MM.1S (cell line): ENCODE data around the gene ZAP70.

Source experiments
- DNase-seq: peaks from one replicate; pipeline ENCODE4 v3.0.0-alpha.2; 2015
- H2AFZ ChIP-seq: fragments of 300-600 bp; sonication (generic); 2 replicates; pipeline ENCODE4 v1.6.0; 2016; ENCODE audit warnings: antibody characterized with exemption, low read length
- H3F3A ChIP-seq: fragments of 300-600 bp; sonication (generic); 2 replicates; pipeline ENCODE4 v1.6.1; 2016; ENCODE audit warnings: mild to moderate bottlenecking, antibody characterized with exemption, low read length, moderate library complexity, mixed read lengths; ENCODE audit not compliant: insufficient read depth
- H3K27ac ChIP-seq: fragments of 300-600 bp; sonication (generic); 2 replicates; pipeline ENCODE4 v1.5.1; 2016; ENCODE audit warnings: mild to moderate bottlenecking, low read length
- H3K27me3 ChIP-seq: fragments of 300-600 bp; sonication (generic); replicated peaks from 2 replicates; pipeline ENCODE4 v1.6.0; 2016; ENCODE audit warnings: low read length; ENCODE audit not compliant: insufficient read depth
- H3K36me3 ChIP-seq: fragments of 300-600 bp; sonication (generic); replicated peaks from 2 replicates; pipeline ENCODE4 v1.6.1; 2016; ENCODE audit warnings: mild to moderate bottlenecking, low read length, mixed read lengths; ENCODE audit not compliant: insufficient read depth
- H3K4me1 ChIP-seq: fragments of 300-600 bp; sonication (generic); 2 replicates; pipeline ENCODE4 v1.6.1; 2016; ENCODE audit warnings: low read length, mixed read lengths
- H3K4me2 ChIP-seq: fragments of 300-600 bp; sonication (generic); 2 replicates; pipeline ENCODE4 v1.6.0; 2016; ENCODE audit warnings: low read depth, low read length
- H3K4me3 ChIP-seq: fragments of 300-600 bp; sonication (generic); 2 replicates; pipeline ENCODE4 v1.5.1; 2016; ENCODE audit warnings: low read length, mixed read lengths
- H3K79me2 ChIP-seq: fragments of 300-600 bp; sonication (generic); 2 replicates; pipeline ENCODE4 v1.6.1; 2016; ENCODE audit warnings: mixed run types, low read length, mixed read lengths
- H3K9ac ChIP-seq: fragments of 300-600 bp; sonication (generic); 2 replicates; pipeline ENCODE4 v1.6.1; 2016; ENCODE audit warnings: low read length, mixed read lengths
- H3K9me2 ChIP-seq: fragments of 300-600 bp; sonication (generic); replicated peaks from 2 replicates; pipeline ENCODE4 v1.6.1; 2016; ENCODE audit warnings: mild to moderate bottlenecking, low read length, mixed read lengths; ENCODE audit not compliant: insufficient read depth
- H3K9me3 ChIP-seq: fragments of 300-600 bp; sonication (generic); replicated peaks from 2 replicates; pipeline ENCODE4 v1.6.1; 2016; ENCODE audit warnings: mild to moderate bottlenecking, low read length, mixed read lengths; ENCODE audit not compliant: insufficient read depth
- H4K20me1 ChIP-seq: fragments of 300-600 bp; sonication (generic); 2 replicates; pipeline ENCODE4 v1.6.1; 2016; ENCODE audit warnings: mild to moderate bottlenecking, low read length, moderate library complexity, mixed read lengths; ENCODE audit not compliant: insufficient read depth
- EZH2 ChIP-seq: fragments of 300-600 bp; sonication (generic); optimal IDR thresholded peaks from 2 replicates; pipeline ENCODE3; 2017; ENCODE audit warnings: low read depth, mild to moderate bottlenecking, antibody characterized with exemption, low read length, mixed read lengths
- EZH2phosphoT487 ChIP-seq: fragments of 300-600 bp; sonication (generic); IDR thresholded peaks from 2 replicates; pipeline ENCODE4 v1.6.1; 2018; ENCODE audit warnings: antibody characterized with exemption, low read length
- TF ChIP-seq, protein P1 (sequence below): fragments of 300-600 bp; sonication (generic); IDR thresholded peaks from 2 replicates; pipeline ENCODE4 v1.5.1; 2016; ENCODE audit warnings: antibody characterized with exemption, low read length, mixed read lengths

Gene ZAP70

DNA sequence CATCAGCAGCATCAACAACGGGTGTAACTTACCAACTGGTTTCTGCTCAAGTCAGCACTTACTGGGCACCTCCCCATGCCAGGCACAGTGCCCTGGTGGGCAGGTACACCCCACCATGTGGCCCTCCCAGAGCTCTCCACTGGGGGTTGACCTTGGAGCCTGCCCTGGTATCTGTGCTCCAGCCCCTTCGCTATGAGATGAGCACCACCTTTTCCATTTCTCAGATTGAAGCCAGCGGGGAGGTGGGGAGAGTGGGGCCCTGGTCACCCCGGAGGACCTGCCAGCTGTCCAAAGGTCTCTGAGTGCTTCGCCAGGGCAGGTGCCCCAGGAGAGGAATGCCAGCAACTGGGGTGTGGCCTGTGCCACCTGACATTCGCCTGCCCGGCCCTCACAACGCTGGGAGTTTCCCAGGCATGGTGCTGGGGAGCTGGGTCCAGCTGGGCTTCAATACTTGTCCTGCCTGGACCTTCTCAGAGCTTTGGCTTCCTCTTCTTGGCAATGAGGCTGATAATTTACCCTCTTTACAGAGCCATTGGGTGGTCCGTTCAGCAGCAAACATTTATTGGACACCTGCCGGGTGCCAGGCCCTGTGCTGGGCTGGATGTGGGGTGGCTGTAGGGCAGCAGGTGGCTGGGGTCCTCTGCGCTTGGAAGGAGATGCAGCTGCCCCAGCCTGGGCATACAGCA lies 5.9 kb upstream of the ZAP70 start:
- H3K4me2 ChIP-seq = no peak overlapping the region
- H3K27me3 ChIP-seq = no peaks in the 10 kb centered on the region; the same call in 1 of the 2 replicates
- TF ChIP-seq, protein P1, sequence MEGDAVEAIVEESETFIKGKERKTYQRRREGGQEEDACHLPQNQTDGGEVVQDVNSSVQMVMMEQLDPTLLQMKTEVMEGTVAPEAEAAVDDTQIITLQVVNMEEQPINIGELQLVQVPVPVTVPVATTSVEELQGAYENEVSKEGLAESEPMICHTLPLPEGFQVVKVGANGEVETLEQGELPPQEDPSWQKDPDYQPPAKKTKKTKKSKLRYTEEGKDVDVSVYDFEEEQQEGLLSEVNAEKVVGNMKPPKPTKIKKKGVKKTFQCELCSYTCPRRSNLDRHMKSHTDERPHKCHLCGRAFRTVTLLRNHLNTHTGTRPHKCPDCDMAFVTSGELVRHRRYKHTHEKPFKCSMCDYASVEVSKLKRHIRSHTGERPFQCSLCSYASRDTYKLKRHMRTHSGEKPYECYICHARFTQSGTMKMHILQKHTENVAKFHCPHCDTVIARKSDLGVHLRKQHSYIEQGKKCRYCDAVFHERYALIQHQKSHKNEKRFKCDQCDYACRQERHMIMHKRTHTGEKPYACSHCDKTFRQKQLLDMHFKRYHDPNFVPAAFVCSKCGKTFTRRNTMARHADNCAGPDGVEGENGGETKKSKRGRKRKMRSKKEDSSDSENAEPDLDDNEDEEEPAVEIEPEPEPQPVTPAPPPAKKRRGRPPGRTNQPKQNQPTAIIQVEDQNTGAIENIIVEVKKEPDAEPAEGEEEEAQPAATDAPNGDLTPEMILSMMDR = no peak
- TF ChIP-seq EZH2 (no peak), EZH2phosphoT487 (no peak)
- H3K4me1 ChIP-seq = no peaks in the 10 kb centered on the region
- no peak overlapping the region for H3K9ac ChIP-seq
- H3K79me2 ChIP-seq = no peaks in the 10 kb centered on the region
- H3K36me3 ChIP-seq = no peaks in the 10 kb centered on the region
- no peaks in the 10 kb centered on the region for H3K9me2 ChIP-seq
- H2AFZ ChIP-seq = no peak overlapping the region
- H3K9me3 ChIP-seq = no peaks in the 10 kb centered on the region
- H3K27ac ChIP-seq = no peak overlapping the region
- no peaks in the 10 kb centered on the region for H4K20me1 ChIP-seq
- H3K4me3 ChIP-seq = no peak overlapping the region
- no peak for DNase-seq
- no peaks in the 10 kb centered on the region for H3F3A ChIP-seq

DNA sequence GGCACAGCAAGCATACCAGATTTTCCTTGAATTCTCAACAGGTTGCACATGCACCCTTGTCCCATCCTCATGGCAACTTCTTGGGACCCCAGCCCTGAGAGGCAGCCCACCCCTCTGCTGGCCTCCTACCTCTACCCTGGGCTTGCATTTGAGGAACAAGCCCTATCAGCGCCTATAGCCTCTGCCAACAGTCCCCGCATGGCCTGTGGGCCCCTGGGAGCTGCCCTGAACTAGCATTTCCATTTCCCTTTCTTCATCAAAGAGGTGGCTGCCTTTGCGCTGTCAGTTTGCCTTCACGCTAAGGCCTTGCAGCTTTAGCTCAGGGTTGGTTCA lies 5.4 kb upstream of the ZAP70 start:
- Histone ChIP-seq H3K27me3 (no peaks in the 10 kb centered on the region; the same call in 1 of the 2 replicates), H3K9me3 (no peaks in the 10 kb centered on the region), H3K79me2 (no peaks in the 10 kb centered on the region), H3K9me2 (no peaks in the 10 kb centered on the region), H2AFZ (no peak overlapping the region), H3F3A (no peaks in the 10 kb centered on the region), H3K9ac (no peak overlapping the region), H3K4me3 (no peak overlapping the region), H3K4me2 (no peak overlapping the region), H4K20me1 (no peaks in the 10 kb centered on the region), H3K36me3 (no peaks in the 10 kb centered on the region), H3K27ac (no peak overlapping the region), H3K4me1 (no peaks in the 10 kb centered on the region)
- DNase-seq = no peak
- TF ChIP-seq, protein P1 = no peak
- no peak for TF ChIP-seq EZH2
- no peak for TF ChIP-seq EZH2phosphoT487

DNA sequence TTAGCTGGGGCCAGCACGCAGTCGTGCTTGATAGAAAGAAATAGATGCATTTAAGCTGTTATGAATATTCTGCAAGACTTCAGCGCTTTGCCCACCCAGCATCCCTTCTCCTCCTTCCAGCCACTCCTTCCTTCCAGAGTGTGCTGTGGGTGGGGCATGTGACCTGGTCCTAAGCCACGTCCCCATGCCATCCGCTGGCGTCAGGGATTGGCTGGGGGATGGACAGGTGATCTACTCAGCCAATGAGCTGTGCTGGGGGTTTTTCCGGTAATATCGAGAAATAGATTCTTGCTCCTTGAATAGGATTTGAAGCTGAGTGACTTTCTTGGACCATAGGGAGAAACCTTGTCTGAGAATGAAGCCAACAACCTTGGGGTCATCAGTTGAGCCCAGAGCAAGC lies 4.8 kb upstream of the ZAP70 start:
- Histone ChIP-seq H3K36me3 (no peaks in the 10 kb centered on the region), H3K27me3 (no peaks in the 10 kb centered on the region; the same call in 1 of the 2 replicates), H3K9ac (no peak overlapping the region), H3K9me3 (no peaks in the 10 kb centered on the region), H3K4me2 (no peak overlapping the region), H3K27ac (no peak overlapping the region), H3K4me3 (no peak overlapping the region), H3F3A (no peaks in the 10 kb centered on the region), H4K20me1 (no peaks in the 10 kb centered on the region), H3K9me2 (no peaks in the 10 kb centered on the region), H2AFZ (no peak overlapping the region), H3K79me2 (no peaks in the 10 kb centered on the region), H3K4me1 (no peaks in the 10 kb centered on the region)
- TF ChIP-seq, protein P1 = no peak
- TF ChIP-seq EZH2phosphoT487 (no peak), EZH2 (no peak)
- DNase-seq = no peak
